ENCODE results near the gene USP15.

GRCh38 chr12:62296001-62296400 lies 35.8 kb downstream of the USP15 start:
- TF ChIP-seq CTCF (IDR thresholded peaks at IDR 0.05) (no peak), POLR2A (IDR thresholded peaks at IDR 0.05) (no peak)
